HG03175 (cell line): Measurements from ENCODE around the gene CDC14B.
A peak's percentile ranks its signal among the peaks of the same experiment; 100 is the strongest.
"Not testable (repeated sequence)": the region's sequence is repeated elsewhere in the genome, so short reads cannot be mapped to it uniquely, and the experiment has no call there.

Experiments
- ATAC-seq: cut with Tn5 transposase; IDR thresholded peaks from one replicate; pipeline ENCODE4 v1.9.1; 2021; ENCODE audit warnings: mild to moderate bottlenecking, moderate library complexity; ENCODE audit not compliant: unreplicated experiment

CDC14B gene

GRCh38 chr9:96587338-96588315 lies 32.0 kb downstream of the CDC14B start:
- no peak for ATAC-seq

GRCh38 chr9:96585426-96585825 lies 34.2 kb downstream of the CDC14B start:
- ATAC-seq: no peak

DNA sequence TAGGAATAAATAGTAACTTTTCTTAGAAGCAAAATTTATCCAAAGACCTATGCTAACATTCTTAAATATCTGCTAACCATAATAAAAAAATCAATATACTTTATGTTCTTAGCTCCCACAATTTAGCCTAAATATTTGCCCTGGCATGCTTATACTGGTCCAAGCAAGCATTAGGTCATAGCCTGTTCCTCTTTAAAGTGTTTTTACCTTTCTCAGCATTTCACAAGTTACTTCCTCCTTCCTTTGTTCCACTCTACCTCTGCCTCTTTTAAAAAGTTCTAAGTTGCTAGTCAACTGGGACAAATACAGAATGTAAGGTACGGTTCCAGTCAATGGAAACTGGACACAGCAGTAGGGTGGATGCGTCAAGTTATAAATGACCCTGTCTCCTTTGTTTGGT lies 37.4 kb downstream of the CDC14B start:
- not testable (repeated sequence) for ATAC-seq

DNA sequence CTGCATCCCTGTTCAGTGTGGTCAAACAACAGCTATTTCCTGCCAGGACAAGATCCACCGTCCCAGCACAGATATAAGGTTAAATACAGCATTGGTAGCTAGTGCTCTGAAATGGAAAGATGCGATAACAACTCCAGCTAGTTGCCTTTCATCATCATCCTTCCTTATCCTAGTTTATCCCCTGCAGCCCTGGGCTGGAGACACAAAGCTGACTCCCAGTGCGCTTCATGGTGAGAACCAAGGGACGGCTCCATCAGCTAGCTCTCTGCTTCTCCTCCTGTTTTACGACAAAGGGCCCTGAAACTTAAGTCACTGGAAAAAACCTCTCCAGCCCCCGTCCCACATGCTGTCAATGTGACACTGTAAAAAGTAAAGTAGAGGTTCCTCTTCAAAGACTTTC lies 37.9 kb downstream of the CDC14B start:
- ATAC-seq: no peak

DNA sequence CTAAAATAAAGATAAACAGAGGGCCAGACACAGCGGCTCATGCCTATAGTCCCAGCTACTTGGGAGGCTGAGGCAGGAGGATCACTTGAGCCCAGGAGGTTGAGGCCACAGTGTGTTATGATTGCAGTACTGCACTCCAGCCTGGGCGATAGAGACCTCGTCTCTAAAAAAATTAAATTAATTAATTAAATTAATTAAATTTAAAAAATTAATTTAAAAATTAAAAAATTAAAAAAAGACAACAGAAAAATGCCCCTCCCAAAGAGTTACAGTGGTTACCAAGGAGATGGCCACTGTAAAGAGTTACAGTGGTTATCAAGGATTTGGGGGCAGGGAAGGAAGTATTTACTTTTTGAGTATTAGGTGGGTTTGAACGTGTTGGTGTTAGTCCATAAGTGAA lies 38.3 kb downstream of the CDC14B start:
- no peak for ATAC-seq

DNA sequence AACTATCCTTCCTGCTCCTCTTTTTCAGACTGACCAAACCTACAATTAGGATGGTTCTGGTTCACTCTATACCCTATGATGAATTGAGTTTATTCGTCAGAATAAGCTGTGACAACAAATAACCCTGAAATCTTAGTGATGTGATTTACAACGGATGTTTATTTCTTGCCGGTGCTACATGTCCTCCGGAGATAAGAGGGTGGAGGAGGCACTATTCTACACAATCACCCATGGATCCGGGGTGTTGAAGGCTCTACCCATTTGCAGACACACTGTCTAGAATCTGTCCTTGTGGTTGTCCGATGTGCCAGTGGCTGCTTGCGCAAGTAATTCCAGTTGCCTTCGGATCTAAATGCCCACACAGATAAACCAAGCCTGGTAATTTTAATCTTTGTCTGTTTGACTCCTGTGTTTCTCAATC lies 44.7 kb downstream of the CDC14B start:
- no peak for ATAC-seq

- no peak for ATAC-seq
Measured at GRCh38 chr9:96574455-96574854, 45.2 kb downstream of the CDC14B start.

- ATAC-seq: peak; percentile 43
Measured at GRCh38 chr9:96567203-96567700, 52.4 kb downstream of the CDC14B start.

DNA sequence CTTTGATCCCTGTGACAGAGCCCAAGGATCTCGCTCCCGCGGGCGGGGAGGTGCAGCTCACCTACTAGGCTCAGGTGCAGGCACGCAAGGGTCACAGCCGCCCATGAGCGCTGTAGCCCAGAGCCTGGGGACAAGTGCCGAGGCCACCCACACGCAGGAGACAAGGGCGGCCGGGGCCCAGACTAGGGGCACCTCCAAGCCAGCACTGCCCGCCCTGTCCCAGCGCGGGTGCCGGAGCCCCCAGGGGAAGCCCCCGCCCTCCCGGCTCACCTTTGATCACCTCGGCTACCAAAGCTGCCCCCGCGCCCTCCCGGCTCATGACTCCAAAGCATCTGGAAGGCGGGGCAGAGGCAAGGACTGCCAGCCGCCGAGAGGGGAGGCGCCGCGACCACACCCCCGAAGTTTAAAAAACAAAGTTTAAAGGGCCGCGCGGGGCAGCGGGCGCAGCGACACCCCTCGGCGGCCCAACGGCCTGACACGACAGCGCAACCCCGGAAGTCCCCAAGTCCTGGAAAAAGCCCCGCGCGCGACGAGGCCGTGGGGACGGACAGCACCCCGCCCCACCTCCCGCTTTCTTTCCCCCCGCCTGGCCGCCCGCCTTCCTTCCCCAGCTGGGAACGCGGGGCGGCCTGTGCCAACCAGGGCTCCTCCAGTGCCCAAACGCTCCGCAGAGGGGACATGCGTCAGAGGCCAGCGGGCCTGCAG lies 53.0 kb downstream of the CDC14B start:
- peak; percentile 92 for ATAC-seq

DNA sequence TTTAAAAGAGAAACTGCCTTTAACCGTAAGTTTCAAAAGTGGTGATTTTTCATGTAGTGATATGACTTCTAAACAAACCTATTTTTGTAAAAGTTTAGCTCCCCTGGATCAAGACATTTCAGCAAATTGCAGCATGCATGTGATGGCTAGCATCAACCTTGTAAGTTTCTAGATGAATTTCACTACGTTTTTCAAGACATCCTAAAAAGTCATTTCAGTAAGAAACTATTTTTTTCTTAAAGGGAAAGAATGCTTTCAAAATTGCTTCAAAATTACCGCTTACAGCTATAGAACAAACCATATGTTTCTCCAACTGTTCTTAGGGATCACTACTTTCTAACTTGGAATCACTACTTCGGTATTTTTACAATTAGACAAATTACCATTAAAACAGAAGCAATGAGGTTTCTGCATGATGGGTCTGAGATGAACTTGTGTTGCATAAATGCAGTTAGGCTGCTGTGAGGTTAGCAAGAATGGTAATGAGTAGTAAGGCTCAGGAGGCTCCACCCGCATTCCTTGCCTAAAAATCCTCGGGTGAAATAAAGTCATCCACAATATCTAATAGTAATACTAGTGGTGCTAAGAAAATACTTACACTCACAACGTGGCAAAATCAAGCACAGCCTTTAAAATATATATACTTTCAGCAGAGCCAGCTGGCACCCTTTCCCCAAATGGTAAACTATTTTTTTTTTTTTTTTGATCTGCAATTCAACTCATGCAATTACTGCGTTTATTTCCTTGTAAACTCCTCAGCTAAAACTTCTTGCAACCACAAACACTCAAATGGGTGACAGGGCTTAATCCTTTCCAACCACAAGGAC lies 53.8 kb downstream of the CDC14B start:
- ATAC-seq: peak; percentile 3

- no peak for ATAC-seq
Measured at GRCh38 chr9:96564217-96564616, 55.4 kb downstream of the CDC14B start.

- no peak for ATAC-seq
Measured at GRCh38 chr9:96559339-96559943, 60.2 kb downstream of the CDC14B start.

GRCh38 chr9:96557921-96558320 lies 61.7 kb downstream of the CDC14B start:
- no peak for ATAC-seq

DNA sequence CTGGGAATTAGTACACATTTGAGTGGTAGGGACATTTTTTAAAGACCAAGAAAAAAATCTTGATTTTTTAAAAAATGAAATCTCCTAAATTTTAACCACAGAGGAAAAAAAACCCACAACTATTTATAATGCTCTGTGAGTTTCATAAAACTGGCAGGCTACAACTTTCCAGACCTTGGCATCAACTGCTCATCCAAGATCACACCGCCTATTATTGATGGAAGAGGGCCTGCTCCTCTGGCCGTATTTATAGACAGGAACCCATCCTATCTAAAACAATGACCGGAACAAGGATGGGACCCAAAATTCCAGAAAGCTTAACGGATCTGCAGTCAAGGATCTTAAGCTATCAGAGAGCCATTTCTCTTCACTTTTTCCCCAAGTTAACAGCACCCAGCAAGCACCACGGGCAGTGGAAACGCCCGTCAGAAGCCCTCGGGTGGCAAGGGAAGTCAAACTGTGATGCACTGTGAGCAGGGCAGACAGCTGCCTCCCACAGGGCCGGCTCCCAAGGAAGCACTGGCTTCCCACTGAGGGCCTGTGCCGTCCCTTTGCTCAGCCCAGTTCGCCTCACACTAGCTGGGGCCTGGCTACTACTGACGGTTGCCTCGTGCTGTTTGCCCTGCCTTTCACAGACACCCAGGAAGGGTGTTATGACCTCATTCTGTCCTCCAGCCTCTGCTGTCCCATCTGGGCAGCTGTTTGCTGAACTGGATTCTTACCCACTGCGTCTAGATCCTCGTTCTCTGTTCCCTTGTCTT lies 62.8 kb downstream of the CDC14B start:
- no peak for ATAC-seq

GRCh38 chr9:96555567-96556386 lies 63.9 kb downstream of the CDC14B start:
- ATAC-seq: no peak

DNA sequence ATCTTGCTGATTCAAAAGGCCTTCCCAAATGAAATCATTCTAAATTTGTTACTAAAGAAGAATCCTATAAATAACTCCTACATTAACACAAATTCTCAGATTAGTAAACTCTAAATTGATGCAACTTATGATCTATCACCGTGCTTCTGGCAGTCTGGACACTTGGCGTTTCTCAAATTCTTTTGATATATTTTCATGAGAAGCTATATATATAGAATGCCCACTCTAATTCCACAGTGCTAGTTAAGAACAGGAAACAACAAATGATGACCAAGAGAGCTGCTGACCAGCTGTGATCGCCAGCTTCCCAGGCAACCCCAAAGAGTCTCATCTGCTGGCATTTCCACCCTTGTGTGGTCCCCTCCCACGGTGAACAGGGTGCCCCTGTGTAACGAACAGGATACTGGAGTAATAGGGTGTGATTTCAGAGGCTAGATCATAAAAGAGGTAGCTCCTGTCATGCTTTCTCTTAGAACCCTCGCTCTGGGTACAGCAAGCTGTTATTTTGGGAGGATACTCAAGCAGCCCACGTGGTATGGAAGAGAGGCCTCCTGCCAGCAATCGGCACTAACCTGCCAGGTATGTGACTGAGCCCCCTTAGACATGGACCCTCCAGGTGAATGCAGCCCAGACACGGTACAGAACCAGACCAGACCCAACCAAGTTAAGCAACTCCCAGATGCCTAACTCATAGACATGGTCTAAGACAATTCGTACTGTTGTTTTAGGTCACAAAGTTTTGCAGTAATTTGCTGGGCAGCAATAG lies 64.7 kb downstream of the CDC14B start:
- ATAC-seq: no peak

GRCh38 chr9:96554326-96554725 lies 65.3 kb downstream of the CDC14B start:
- no peak for ATAC-seq

DNA sequence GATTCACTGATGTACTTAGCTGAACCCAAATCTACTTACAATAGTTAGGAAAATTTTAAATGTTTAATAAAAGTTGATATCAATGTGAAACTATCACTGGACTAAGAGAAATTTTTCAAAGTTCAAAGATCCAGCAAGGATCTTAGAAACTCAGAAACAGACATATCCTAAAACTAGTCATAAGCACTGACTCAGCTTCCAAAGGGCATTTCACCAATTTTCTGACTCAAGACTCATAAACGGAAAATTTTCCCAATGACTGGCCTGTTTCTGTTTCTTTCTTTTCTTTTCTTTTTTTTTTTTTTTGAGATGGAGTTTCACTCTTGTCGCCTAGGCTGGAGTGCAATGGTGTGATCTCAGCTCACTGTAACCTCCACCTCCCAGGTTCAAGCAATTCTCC lies 66.6 kb downstream of the CDC14B start:
- ATAC-seq: no peak
